Stimulated activated naive B cell treated with anti-CD40 and anti-IgM and Interleukin-4, amounts not matched to agents 10 μg/mL and 1 μg/mL and 100 μg/mL, for 72 hours (primary cell): ENCODE measurements around the gene UGT2A2.
"Not testable (repeated sequence)": the region's sequence is repeated elsewhere in the genome, so short reads cannot be mapped to it uniquely, and the experiment has no call there.

Experiments used
- ATAC-seq, 2 donors: fragments of 150-1000 bp; cut with Tn5 transposase; replicated peaks; 2 replicates each; pipeline ENCODE4 v1.10.0; 2021; ENCODE audit warnings: moderate library complexity in 1 of 2
- DNase-seq: peaks from one replicate; pipeline ENCODE4 v3.0.0; 2021
- H3K27ac Mint-ChIP-seq: one replicate; pipeline ENCODE4 v1.8.0; 2022; ENCODE audit warnings: mild to moderate bottlenecking, mixed read lengths
- H3K27me3 Mint-ChIP-seq, 2 donors: one replicate each; pipeline ENCODE4 v1.8.0; 2022; ENCODE audit warnings: mixed read lengths in 2 of 2
- H3K36me3 Mint-ChIP-seq, 2 donors: one replicate each; pipeline ENCODE4 v1.8.0; 2022; ENCODE audit warnings: mixed read lengths in 2 of 2, mild to moderate bottlenecking in 1 of 2
- H3K4me1 Mint-ChIP-seq, 2 donors: one replicate each; pipeline ENCODE4 v1.8.0; 2022; ENCODE audit warnings: mixed read lengths in 2 of 2, mild to moderate bottlenecking in 1 of 2
- H3K4me3 Mint-ChIP-seq, 2 donors: one replicate each; pipeline ENCODE4 v1.8.0; 2022; ENCODE audit warnings: mild to moderate bottlenecking in 2 of 2, mixed read lengths in 2 of 2, moderate library complexity in 1 of 2
- H3K9me3 Mint-ChIP-seq, 2 donors: one replicate each; pipeline ENCODE4 v1.8.0; 2022; ENCODE audit warnings: mixed read lengths in 2 of 2, mild to moderate bottlenecking in 1 of 2

UGT2A2 gene

DNA sequence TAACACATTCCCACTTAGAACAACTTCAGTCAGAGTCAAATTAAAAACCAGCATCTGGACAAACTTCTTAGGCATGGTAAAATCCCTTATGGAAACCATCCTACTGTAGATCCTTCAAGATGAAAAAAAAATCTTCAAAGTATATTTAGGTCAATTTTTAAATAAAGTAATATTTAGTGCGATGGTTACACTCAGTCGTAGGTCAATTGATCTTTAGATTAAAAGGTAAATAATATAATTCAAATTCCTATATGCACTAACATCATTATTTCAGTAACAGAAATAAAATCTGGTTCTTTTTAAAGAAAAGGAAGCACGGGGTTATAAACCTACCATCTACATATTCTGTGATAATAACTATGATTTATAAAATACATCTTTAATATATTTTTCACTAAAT lies at the start of gene UGT2A2:
TSS of gene UGT2A2 (minus strand) at position 101 of the 400 bp plus-strand sequence. CDS start at position 99, 2 bp downstream.
- H3K4me1 Mint-ChIP-seq: no peaks in the 10 kb centered on the region
- H3K27ac Mint-ChIP-seq: no peak within 1 kb of the TSS
- no peaks in the 10 kb centered on the region for H3K36me3 Mint-ChIP-seq
- no peaks in the 10 kb centered on the region for H3K27me3 Mint-ChIP-seq
- H3K4me3 Mint-ChIP-seq: no peak within 1 kb of the TSS
- no peak for ATAC-seq
- DNase-seq: no peak
- no peaks in the 10 kb centered on the region for H3K9me3 Mint-ChIP-seq

DNA sequence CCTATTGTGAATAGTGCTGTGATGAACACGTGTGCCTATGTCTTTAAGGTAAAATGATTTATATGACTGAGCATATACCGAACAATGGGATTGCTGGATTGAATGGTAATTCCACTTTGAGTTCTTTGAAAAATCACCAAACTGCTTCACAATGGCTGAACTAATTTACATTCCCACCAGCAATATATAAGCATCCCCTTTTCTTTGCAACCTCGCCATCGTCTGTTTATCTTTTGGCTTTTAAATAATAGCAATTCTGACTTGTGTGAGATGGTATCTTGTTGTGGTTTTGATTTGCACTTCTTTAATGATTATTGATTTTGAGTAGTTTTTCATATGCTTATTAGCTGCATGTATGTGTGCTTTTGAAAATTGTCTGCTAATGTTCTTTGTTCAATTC lies 45.4 kb upstream of the UGT2A2 start:
- ATAC-seq: no peak
- DNase-seq: no peak
- Mint-ChIP-seq H3K36me3 (no peaks in the 10 kb centered on the region), H3K9me3 (no peaks in the 10 kb centered on the region), H3K27ac (no peak overlapping the region), H3K27me3 (no peaks in the 10 kb centered on the region), H3K4me1 (no peaks in the 10 kb centered on the region), H3K4me3 (no peak overlapping the region)

DNA sequence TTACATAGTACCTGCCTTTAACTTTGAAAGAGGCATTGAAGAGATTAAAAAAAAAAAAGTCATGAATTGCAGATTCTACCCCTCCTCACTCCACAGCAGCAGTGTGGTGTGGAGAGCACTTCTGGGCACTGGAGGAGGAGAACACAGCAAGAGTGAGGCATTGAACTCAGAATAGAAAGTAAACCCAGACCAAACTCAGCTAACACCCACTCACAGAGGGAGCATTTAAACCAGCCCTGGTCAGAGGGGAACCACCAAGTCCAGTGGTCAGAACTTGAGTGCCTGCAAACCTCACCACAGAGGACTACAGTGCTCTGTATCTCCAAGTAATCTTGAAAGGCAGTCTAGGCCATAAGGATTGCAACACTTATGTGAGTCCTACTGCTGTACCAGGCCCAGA lies 29.2 kb upstream of the UGT2A2 start:
- no peaks in the 10 kb centered on the region for H3K4me1 Mint-ChIP-seq
- DNase-seq (no peak), ATAC-seq (no peak)
- H3K4me3 Mint-ChIP-seq: no peak overlapping the region
- H3K9me3 Mint-ChIP-seq: no peaks in the 10 kb centered on the region
- no peaks in the 10 kb centered on the region for H3K36me3 Mint-ChIP-seq
- no peak overlapping the region for H3K27ac Mint-ChIP-seq
- H3K27me3 Mint-ChIP-seq: no peaks in the 10 kb centered on the region

DNA sequence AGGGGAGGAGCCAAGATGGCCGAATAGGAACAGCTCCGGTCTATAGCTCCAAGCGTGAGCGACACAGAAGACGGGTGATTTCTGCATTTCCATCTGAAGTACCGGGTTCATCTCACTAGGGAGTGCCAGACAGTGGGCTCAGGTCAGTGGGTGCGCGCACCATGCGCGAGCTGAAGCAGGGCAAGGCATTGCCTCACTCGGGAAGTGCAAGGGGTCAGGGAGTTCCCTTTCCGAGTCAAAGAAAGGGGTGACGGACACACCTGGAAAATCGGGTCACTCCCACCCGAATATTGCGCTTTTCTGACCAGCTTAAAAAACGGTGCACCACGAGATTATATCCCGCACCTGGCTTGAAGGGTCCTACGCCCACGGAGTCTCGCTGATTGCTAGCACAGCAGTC lies 24.6 kb upstream of the UGT2A2 start:
- not testable (repeated sequence) for H3K4me3 Mint-ChIP-seq, H3K9me3 Mint-ChIP-seq, H3K36me3 Mint-ChIP-seq, H3K27me3 Mint-ChIP-seq, H3K4me1 Mint-ChIP-seq, ATAC-seq, DNase-seq, H3K27ac Mint-ChIP-seq

DNA sequence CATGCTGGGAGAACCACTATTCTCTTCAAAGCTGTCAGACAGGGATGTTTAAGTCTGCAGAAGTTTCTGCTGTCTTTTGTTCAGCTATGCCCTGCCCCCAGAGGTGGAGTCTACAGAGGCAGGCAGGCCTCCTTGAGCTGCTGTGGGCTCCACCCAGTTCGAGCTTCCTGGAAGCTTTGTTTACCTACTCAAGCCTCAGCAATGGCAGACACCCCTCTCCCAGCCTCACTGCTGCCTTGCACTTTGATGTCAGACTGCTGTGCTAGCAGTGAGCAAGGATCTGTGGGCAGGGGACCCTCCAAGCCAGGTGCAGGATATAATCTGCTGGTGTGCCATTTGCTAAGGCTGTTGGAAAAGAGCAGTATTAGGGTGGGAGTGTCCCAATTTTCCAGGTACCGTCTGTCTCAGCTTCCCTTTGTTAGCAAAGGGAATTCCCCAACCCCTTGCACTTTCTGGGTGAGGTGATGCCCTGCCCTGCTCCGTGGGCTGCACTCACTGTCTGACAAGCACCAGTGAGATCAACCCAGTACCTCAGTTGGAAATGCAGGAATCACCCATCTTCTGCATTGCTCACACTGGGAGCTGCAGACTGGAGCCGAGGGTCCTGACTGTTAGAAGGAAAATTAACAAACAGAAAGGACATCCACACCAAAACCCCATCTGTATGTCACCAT lies 21.8 kb upstream of the UGT2A2 start:
- ATAC-seq, H3K4me3 Mint-ChIP-seq, H3K27me3 Mint-ChIP-seq, H3K4me1 Mint-ChIP-seq, H3K36me3 Mint-ChIP-seq, DNase-seq, H3K9me3 Mint-ChIP-seq, H3K27ac Mint-ChIP-seq: not testable (repeated sequence)

DNA sequence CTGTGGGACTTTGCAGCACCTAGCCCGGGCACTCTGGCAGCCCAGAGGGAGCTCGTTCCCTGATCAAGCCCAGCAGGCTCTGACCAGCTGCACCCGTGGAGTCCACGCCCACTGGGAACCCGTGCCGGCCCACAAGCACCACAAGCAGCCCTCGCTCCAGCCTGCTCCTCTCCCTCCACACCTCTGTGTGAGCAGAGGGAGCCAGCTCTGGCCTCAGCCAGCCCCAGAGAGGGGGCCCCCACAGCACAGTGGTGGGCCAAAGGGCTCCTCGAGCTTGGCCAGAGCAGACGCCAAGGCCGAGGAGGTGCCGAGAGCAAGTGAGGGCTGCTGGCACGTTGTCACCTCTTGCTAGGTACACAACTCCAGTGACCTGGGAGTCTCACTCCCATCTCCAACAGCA lies 18.7 kb upstream of the UGT2A2 start:
- no peaks in the 10 kb centered on the region for H3K4me1 Mint-ChIP-seq
- DNase-seq: no peak
- H3K9me3 Mint-ChIP-seq: peaks cover 0 to 3% of the 10 kb centered on the region in 2 donors
- H3K4me3 Mint-ChIP-seq: no peak overlapping the region
- no peaks in the 10 kb centered on the region for H3K36me3 Mint-ChIP-seq
- no peak for ATAC-seq
- H3K27ac Mint-ChIP-seq: no peak overlapping the region
- H3K27me3 Mint-ChIP-seq: no peaks in the 10 kb centered on the region

DNA sequence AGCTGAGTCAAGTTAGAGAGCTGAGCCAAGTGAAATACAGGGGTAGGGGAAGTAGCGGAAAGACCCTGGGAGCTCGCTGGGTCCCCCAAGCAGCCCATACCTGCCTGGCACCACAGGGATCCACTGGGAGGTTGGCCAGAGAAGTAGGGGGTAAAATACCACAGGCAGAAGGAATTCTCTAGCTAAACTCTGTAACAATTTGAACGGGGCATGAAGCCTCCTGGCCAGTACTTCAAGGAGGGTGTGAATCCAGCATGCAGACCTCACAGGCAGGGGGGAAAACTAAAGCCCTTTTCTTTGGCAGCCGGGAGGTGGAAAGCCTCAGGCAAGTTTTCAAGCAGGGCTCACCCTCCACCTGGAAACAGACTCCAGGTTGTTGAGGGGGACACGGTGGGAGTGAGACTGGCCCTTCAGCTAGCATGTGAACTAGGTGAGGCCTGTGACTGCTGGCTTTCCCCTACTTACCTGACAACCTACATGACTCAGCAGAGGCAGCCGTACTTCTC lies 17.3 kb upstream of the UGT2A2 start:
- no peaks in the 10 kb centered on the region for H3K27me3 Mint-ChIP-seq
- ATAC-seq (no peak), DNase-seq (no peak)
- H3K27ac Mint-ChIP-seq: no peak overlapping the region
- no peaks in the 10 kb centered on the region for H3K36me3 Mint-ChIP-seq
- no peaks in the 10 kb centered on the region for H3K4me1 Mint-ChIP-seq
- no peak overlapping the region for H3K4me3 Mint-ChIP-seq
- H3K9me3 Mint-ChIP-seq: no peaks in the 10 kb centered on the region

DNA sequence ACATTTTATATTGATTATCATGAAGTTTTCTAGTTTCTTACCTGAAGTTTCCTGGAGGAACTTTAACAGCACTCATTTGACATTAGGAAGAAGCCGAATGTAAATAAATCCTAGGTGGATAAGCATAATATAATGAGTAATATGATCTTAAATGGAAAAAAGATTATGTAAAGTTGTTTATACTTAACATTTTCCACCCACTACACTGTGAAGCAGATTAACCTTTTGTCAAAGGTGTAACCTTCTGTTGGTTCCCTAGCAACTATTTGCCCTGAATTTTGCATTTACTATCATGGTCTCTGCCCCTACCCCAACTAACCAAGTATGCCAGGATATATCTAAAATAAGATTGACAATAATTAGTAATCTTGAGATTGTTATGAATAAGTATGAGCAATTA lies 13.7 kb upstream of the UGT2A2 start, which contains the start of gene UGT2A1:
TSS of gene UGT2A1 (minus strand) at position 101 of the 400 bp plus-strand sequence. CDS start 5,603 bp downstream, outside the sequence.
- DNase-seq (no peak), ATAC-seq (no peak)
- Mint-ChIP-seq H3K36me3 (no peaks in the 10 kb centered on the region), H3K27me3 (no peaks in the 10 kb centered on the region), H3K9me3 (no peaks in the 10 kb centered on the region), H3K4me1 (no peaks in the 10 kb centered on the region), H3K27ac (no peak within 1 kb of the TSS), H3K4me3 (no peak within 1 kb of the TSS)

DNA sequence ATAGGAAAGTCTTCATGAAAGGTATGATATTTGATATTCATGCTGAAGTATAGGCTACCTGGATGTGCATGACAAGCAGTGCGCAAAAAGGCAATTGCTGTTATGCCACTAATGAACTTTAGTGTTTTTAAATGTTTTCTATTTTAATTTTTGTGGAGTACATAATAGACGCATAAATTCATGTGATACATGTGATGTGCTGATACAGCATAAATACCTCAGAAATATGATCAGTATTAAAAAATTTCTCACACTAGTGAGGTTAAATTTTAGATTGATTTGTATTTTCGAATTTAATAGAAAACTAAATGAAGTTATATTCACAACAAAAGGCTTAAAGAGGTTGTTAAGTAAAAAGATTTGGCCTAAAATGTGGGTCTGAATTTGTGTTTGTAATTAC lies 11.4 kb upstream of the UGT2A2 start:
- H3K9me3 Mint-ChIP-seq: no peaks in the 10 kb centered on the region
- no peaks in the 10 kb centered on the region for H3K4me1 Mint-ChIP-seq
- no peaks in the 10 kb centered on the region for H3K27me3 Mint-ChIP-seq

DNA sequence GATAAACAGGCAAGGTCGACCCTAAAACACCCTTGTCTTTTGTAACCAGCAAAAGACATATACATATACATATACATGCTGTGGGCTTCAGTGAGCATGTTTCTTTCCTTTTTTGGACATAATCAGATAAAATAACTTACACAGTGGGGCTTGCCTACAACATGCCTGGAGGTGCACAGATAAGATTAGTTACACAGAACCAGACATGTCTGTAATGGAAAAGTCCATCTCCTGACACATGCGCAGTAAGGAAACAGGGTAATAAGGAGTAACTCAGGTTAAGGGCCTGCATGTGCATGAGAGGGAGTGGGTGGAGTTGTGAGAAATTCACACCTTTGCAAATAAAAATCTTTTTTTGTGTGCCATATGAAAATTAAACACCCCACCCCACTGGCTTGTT lies 10.2 kb upstream of the UGT2A2 start:
- ATAC-seq (no peak), DNase-seq (no peak)
- Mint-ChIP-seq H3K9me3 (no peaks in the 10 kb centered on the region), H3K36me3 (no peaks in the 10 kb centered on the region), H3K27me3 (no peaks in the 10 kb centered on the region), H3K4me3 (no peak overlapping the region), H3K4me1 (no peaks in the 10 kb centered on the region), H3K27ac (no peak overlapping the region)

More for the DNA sequence above, 11.4 kb upstream of the UGT2A2 start:
- DNase-seq (no peak), ATAC-seq (no peak)
- no peaks in the 10 kb centered on the region for H3K36me3 Mint-ChIP-seq
- no peak overlapping the region for H3K27ac Mint-ChIP-seq
- no peak overlapping the region for H3K4me3 Mint-ChIP-seq

DNA sequence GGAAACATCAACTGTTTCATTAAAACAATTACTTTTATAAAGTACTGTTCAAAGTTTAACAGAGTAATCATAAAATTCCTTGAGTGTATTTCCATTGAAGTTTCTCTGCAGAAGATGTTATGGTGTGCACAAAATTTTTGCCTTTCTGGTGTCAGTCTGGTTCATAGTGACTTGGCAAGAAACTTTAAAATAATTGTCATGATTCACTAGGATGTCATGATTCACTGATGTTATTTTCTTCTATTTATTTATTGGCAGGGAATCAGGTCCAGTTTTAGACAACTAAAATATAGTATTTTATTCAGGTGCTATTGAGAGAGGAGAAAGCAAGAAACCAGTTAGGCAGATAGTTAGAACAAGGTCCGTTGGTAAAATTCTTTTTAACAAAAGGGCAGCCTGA lies 9.8 kb upstream of the UGT2A2 start:
- no peaks in the 10 kb centered on the region for H3K36me3 Mint-ChIP-seq
- no peak overlapping the region for H3K4me3 Mint-ChIP-seq
- H3K27ac Mint-ChIP-seq: no peak overlapping the region
- H3K9me3 Mint-ChIP-seq: no peaks in the 10 kb centered on the region
- DNase-seq (no peak), ATAC-seq (no peak)
- H3K27me3 Mint-ChIP-seq: no peaks in the 10 kb centered on the region
- H3K4me1 Mint-ChIP-seq: no peaks in the 10 kb centered on the region

DNA sequence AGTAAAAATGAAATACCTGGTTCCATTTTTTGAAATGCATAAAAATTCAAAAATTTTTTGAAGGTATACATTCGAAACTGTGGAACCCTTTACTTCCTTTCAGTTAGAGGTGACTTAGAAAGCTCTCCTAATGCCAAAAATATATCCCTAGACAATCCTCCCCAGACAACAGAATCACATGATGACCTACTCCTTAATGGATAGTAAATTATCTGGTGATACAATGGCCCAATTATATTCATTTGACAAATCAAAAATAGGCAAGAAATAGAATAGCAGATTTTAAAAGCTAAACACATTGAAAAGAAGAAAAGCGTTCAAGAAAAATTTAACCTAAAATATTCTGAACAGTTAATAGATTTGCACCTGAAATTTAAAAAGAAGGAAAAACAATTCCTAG lies 3.5 kb upstream of the UGT2A2 start:
- Mint-ChIP-seq H3K36me3 (no peaks in the 10 kb centered on the region), H3K4me1 (no peaks in the 10 kb centered on the region), H3K4me3 (no peak overlapping the region), H3K27ac (no peak overlapping the region), H3K9me3 (no peaks in the 10 kb centered on the region), H3K27me3 (no peaks in the 10 kb centered on the region)
- no peak for DNase-seq
- no peak for ATAC-seq

DNA sequence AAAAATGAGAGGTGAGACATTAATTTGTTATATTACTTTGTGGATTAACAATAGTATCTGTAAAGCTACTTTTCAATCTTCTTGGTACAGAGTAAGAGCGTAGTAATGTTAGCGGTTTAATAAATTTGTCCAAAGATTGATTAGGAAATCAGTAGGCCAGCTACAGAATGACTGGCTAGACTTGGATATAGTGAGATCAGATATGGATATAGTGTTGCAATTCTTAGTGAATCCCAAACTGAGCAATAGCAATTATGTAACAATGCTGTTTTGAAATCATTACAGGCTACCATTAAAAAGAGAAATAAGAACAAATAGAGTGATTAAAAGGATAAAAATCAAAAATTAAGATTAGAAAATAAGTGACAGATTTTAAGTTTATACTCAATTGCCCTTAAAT lies 847 bp upstream of the UGT2A2 start:
- Mint-ChIP-seq H3K4me1 (no peaks in the 10 kb centered on the region), H3K36me3 (no peaks in the 10 kb centered on the region), H3K9me3 (no peaks in the 10 kb centered on the region), H3K27me3 (no peaks in the 10 kb centered on the region), H3K27ac (no peak overlapping the region), H3K4me3 (no peak overlapping the region)
- no peak for ATAC-seq
- DNase-seq: no peak

DNA sequence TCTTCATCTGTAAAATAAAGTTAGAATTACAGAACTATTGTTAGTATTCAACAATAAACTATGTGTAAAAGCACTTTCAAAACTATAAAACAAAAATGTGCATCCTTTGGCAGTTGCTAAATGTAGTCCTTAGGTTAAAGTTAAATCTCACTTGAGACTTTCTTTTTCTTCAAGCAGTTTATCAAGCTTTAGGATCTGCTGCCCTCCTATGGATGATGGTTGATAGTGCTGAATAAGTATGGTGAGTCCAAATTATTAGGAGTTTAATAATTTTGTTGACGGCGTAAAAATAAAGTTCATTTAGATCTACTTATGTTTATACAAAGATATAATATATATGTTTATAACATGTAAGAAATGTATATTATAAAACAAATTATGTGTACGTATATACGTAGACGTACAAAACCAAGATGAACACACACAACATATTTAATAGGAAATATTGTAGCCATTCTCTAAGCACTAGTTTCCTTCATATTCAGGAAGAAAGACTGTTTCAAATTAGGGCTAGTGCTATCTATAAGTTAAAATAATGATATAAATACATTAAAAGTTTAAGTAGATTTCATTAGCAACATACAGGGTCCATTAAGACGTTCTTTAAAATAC lies 22.3 kb downstream of the UGT2A2 start:
- H3K4me1 Mint-ChIP-seq: no peaks in the 10 kb centered on the region
- H3K4me3 Mint-ChIP-seq: no peak overlapping the region
- H3K36me3 Mint-ChIP-seq: no peaks in the 10 kb centered on the region
- no peak for ATAC-seq
- no peak overlapping the region for H3K27ac Mint-ChIP-seq
- H3K9me3 Mint-ChIP-seq: peaks cover 11% of the 10 kb centered on the region in 2 donors
- no peaks in the 10 kb centered on the region for H3K27me3 Mint-ChIP-seq
- DNase-seq: no peak

DNA sequence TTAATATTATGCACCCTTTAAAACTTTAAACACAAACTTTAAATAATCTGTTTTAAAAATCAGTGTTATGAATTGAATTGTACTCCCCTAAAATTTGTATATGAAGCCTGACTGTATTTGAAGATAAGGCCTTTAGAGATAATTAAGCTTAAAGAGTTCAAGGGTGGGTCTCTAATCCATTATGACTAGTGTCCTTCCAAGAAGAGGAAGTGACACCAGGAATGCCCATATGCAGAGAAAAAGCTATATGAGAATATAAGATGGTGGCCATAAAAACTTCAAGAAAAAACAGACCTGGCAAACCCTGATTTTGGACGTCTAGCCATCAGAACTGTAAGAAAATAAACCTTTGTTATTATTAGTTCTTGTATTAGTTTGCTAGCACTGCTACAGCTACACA lies 29.0 kb downstream of the UGT2A2 start:
- Mint-ChIP-seq H3K9me3 (peaks cover 8 to 9% of the 10 kb centered on the region in 2 donors), H3K36me3 (no peaks in the 10 kb centered on the region), H3K4me1 (no peaks in the 10 kb centered on the region), H3K4me3 (no peak overlapping the region), H3K27ac (no peak overlapping the region), H3K27me3 (no peaks in the 10 kb centered on the region)
- ATAC-seq: no peak
- DNase-seq: no peak
